Right lobe of liver (tissue), 4 donors: ENCODE results near the gene NDUFAF2.

Experiments used
- POLR2A ChIP-seq: fragments of 450-650 bp; IDR thresholded peaks from one replicate; pipeline ENCODE4 v1.6.1; 2017; ENCODE audit warnings: antibody characterized with exemption, mild to moderate bottlenecking
- TF ChIP-seq, protein P1 (sequence below), 4 donors: fragments of 200-600 bp in 3 of 4; fragments of 450-650 bp in 1 of 4; IDR thresholded peaks; one replicate each; pipeline versions ENCODE4 v1.5.1 to v1.8.0; 2016 to 2022; ENCODE audit warnings: antibody characterized with exemption in 4 of 4, mild to moderate bottlenecking in 2 of 4
- donor health status: DM: no; HTN: no; CAD: no.
- donor health status: DM: no; HTN: no; CAD: no.
- donor health status: DM: no; HTN: yes; CAD: no.

DNA sequence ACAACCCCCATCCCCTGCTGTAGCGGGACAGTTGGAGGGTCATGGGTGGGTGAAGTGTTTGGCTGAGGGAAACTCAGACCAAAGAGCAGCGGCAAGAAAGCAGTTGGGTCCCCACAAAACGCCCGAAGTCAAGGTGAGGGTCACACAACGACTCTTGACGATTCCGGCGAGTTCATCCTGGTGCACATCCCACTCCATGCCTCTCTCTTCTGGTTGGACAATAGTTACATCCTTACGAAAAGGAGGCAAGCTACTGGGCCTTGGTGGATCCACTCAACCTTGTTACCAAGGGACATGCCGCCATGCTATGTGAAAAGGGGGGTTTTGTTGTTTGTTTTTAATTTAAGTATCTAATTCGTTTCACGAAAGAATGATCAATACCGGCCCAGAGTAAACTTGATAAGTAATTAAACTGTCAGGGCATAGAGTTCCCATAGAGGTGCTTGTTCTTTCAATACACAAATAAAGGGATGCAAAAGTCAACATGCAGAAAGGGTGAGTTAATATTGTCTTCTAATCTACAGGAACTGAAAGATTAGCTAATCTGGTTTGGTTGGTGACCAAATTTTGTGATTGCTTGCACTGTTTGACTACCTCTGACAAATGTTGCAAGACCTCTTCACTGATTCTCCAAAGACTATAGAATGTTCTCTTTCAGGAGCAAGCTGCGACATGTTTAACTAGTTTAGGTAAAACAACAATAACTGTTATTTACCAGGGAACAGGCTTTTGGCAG lies 218.0 kb downstream of the NDUFAF2 start:
- TF ChIP-seq, protein P1, sequence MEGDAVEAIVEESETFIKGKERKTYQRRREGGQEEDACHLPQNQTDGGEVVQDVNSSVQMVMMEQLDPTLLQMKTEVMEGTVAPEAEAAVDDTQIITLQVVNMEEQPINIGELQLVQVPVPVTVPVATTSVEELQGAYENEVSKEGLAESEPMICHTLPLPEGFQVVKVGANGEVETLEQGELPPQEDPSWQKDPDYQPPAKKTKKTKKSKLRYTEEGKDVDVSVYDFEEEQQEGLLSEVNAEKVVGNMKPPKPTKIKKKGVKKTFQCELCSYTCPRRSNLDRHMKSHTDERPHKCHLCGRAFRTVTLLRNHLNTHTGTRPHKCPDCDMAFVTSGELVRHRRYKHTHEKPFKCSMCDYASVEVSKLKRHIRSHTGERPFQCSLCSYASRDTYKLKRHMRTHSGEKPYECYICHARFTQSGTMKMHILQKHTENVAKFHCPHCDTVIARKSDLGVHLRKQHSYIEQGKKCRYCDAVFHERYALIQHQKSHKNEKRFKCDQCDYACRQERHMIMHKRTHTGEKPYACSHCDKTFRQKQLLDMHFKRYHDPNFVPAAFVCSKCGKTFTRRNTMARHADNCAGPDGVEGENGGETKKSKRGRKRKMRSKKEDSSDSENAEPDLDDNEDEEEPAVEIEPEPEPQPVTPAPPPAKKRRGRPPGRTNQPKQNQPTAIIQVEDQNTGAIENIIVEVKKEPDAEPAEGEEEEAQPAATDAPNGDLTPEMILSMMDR (IDR thresholded peaks at IDR 0.05): no peak
- no peak for TF ChIP-seq POLR2A
